Common myeloid progenitor, CD34-positive (primary cell): ENCODE results near the gene RCOR1.
"Not testable (repeated sequence)": the region's sequence is repeated elsewhere in the genome, so short reads cannot be mapped to it uniquely, and the experiment has no call there.

Source experiments
- CTCF ChIA-PET: fragments of 350-600 bp; sonication (Branson Sonifier 250); formaldehyde crosslinking; loops from one replicate; lab custom pipeline; 2021; ENCODE audit warnings: antibody characterized with exemption; lab: Charles Lee
- POLR2A ChIA-PET: fragments of 350-600 bp; sonication (Branson Sonifier 250); formaldehyde crosslinking; loops from one replicate; lab custom pipeline; 2021; ENCODE audit warnings: antibody characterized with exemption; lab: Charles Lee
- DNase-seq, 3 donors: peaks; one replicate each; pipeline versions ENCODE4 v3.0.0 to v3.0.0-alpha.2; 2013
- H3K27ac ChIP-seq, 2 experiments: 1 replicate in 1 of 2; 2 replicates in 1 of 2; pipeline ENCODE4 v1.7.0; 2013; ENCODE audit warnings: inconsistent platforms in 2 of 2, low read length in 2 of 2, mild to moderate bottlenecking in 2 of 2, low read depth in 1 of 2, moderate library complexity in 1 of 2; ENCODE audit not compliant: severe bottlenecking in 2 of 2, insufficient read depth in 1 of 2, poor library complexity in 1 of 2
- H3K27me3 ChIP-seq, 5 experiments: replicated peaks in 2 of 5; 1 replicate in 3 of 5; 2 replicates in 2 of 5; pipeline versions ENCODE4 v1.6.1 to v1.7.0; 2013; ENCODE audit warnings: low read length in 4 of 5, mild to moderate bottlenecking in 2 of 5, moderate library complexity in 2 of 5, inconsistent platforms in 1 of 5; ENCODE audit not compliant: insufficient read depth in 5 of 5, control insufficient read depth in 4 of 5
- H3K36me3 ChIP-seq, 4 experiments: 1 replicate in 2 of 4; 2 replicates in 2 of 4; pipeline versions ENCODE4 v1.6.1 to v1.7.0; 2013; ENCODE audit warnings: low read length in 3 of 4, control low read depth in 1 of 4, mild to moderate bottlenecking in 1 of 4; ENCODE audit not compliant: control insufficient read depth in 4 of 4, insufficient read depth in 4 of 4
- H3K4me1 ChIP-seq, 4 experiments: 1 replicate in 3 of 4; 2 replicates in 1 of 4; pipeline versions ENCODE4 v1.6.1 to v1.7.1; 2013; ENCODE audit warnings: low read length in 3 of 4, mild to moderate bottlenecking in 3 of 4, control low read depth in 1 of 4, inconsistent platforms in 1 of 4, moderate library complexity in 1 of 4; ENCODE audit not compliant: control insufficient read depth in 4 of 4, insufficient read depth in 4 of 4; ENCODE audit errors: control extremely low read depth in 1 of 4
- H3K4me3 ChIP-seq, 7 experiments: 1 replicate in 4 of 7; 2 replicates in 3 of 7; pipeline versions ENCODE4 v1.5.1 to v1.7.0; 2013; ENCODE audit warnings: mild to moderate bottlenecking in 7 of 7, low read length in 6 of 7, moderate library complexity in 6 of 7, inconsistent platforms in 2 of 7, low read depth in 2 of 7, control low read depth in 1 of 7; ENCODE audit not compliant: insufficient read depth in 4 of 7, control insufficient read depth in 1 of 7; ENCODE audit errors: extremely low read depth in 1 of 7
- H3K9me3 ChIP-seq, 5 experiments: 1 replicate in 4 of 5; 2 replicates in 1 of 5; pipeline versions ENCODE4 v1.6.1 to v1.7.1; 2013; ENCODE audit warnings: low read length in 4 of 5, mild to moderate bottlenecking in 2 of 5, inconsistent platforms in 1 of 5, low read depth in 1 of 5, moderate library complexity in 1 of 5; ENCODE audit not compliant: control insufficient read depth in 4 of 5, insufficient read depth in 2 of 5; ENCODE audit errors: control extremely low read depth in 1 of 5
- WGBS: methylation state at CpG from one replicate; pipeline ENCODE4 v1.1.5; 2013; ENCODE audit not compliant: insufficient coverage; 5-methylcytosine and 5-hydroxymethylcytosine counted together

The RCOR1 gene

DNA sequence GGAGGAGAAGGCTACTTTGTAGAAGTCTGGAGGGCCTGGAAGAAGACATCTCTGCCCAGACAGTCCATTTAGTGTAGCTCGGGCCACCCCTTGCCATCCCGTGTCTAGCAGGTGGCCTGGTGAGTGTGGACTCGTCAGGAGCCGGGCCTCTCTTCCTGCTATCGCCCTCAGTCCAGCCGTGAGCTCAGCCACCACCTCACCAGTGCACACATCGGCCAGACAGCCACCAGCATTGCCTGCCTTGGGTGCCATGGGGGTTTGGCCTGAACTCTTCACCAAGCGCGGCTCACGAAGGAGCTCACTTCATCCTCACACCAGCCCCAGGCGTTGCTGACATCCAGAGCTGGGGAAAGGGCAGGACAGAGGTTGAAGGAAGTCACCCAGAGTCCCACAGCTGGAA lies 165.2 kb downstream of the RCOR1 start:
- 97% methylated on average over 10 of the region's 11 CpGs for WGBS
- no peak for DNase-seq
- no peaks in the 10 kb centered on the region for H3K9me3 ChIP-seq
- ChIA-PET POLR2A (no interaction called here), CTCF (no interaction called here)
- H3K36me3 ChIP-seq, result no peaks in the 10 kb centered on the region
- H3K4me3 ChIP-seq, result no peak overlapping the region
- no peak overlapping the region for H3K27ac ChIP-seq
- no peaks in the 10 kb centered on the region for H3K27me3 ChIP-seq
- H3K4me1 ChIP-seq, result peaks cover 0 to 5% (median 2%) of the 10 kb centered on the region in 4 experiments

GRCh38 chr14:102758087-102758486 lies 165.6 kb downstream of the RCOR1 start:
- Histone ChIP-seq H3K9me3 (no peaks in the 10 kb centered on the region), H3K27me3 (no peaks in the 10 kb centered on the region), H3K27ac (no peak overlapping the region), H3K4me1 (peaks cover 0 to 5% (median 2%) of the 10 kb centered on the region in 4 experiments), H3K36me3 (no peaks in the 10 kb centered on the region), H3K4me3 (no peak overlapping the region)
- 100% methylated on average over 1 of the region's 5 CpGs for WGBS
- ChIA-PET CTCF (no interaction called here), POLR2A (no interaction called here)
- DNase-seq, result no peak

GRCh38 chr14:102759456-102760187 lies 167.2 kb downstream of the RCOR1 start:
- 70% methylated on average over 7 of the region's 10 CpGs for WGBS
- Histone ChIP-seq H3K27ac (no peak overlapping the region), H3K4me1 (peaks cover 0 to 5% (median 2%) of the 10 kb centered on the region in 4 experiments), H3K9me3 (no peaks in the 10 kb centered on the region), H3K27me3 (no peaks in the 10 kb centered on the region), H3K36me3 (no peaks in the 10 kb centered on the region), H3K4me3 (no peak overlapping the region)
- DNase-seq, result peak in 1 of 3 donors; percentile 10
- POLR2A ChIA-PET, result no interaction called here
- CTCF ChIA-PET, result interaction anchor here (1.1 to 1.5 kb wide), 3 partner anchors 13 to 65 kb away, joined by 3 to 5 read pairs (median 3); no protein-coding TSS in a partner anchor

DNA sequence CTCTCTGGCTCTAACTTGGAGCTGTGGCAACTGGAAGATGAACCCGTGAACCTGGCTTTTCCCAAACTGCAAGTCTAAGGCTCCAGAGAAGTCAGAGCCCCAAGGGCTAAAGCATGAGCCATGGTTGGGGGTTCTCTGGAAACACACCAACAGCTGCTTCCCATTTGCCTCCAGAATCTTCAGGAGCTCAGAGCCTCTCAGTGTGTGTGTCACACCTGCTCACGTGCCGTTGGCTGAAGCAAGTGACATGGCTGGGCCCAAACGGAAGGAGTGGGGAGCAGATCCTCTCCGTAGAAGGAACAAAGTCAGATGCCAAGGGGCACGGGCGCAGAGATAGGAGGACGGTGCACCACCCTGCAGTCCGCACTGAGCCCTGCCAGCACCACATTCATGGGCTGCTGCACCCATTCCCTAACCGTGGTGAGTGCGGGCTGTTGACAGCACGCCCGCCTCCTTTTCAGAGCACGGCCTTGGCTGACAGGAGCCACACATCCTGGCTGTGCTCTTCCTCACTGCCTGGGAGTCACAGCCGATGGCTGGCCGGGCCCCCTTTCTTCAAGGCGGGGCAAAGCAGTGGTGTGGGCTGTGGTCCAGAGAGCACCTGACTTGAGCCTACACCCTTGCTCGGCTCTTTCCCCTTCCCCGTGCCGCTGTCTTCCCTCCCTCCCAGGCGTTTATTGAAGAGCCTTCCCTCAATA lies 168.2 kb downstream of the RCOR1 start:
- H3K27me3 ChIP-seq, result no peaks in the 10 kb centered on the region
- POLR2A ChIA-PET, result no interaction called here
- H3K36me3 ChIP-seq, result no peaks in the 10 kb centered on the region
- no peak overlapping the region for H3K27ac ChIP-seq
- 77% methylated on average over 18 of the region's 21 CpGs for WGBS
- no peaks in the 10 kb centered on the region for H3K9me3 ChIP-seq
- DNase-seq, result peak in 1 of 3 donors; percentile 11
- peak overlapping the region in 2 of 7 experiments; percentile 14 to 16 for H3K4me3 ChIP-seq
- CTCF ChIA-PET, result interaction anchor here (1.1 to 1.5 kb wide), 3 partner anchors 12 to 66 kb away, joined by 3 to 5 read pairs (median 3); no protein-coding TSS in a partner anchor
- H3K4me1 ChIP-seq, result peaks cover 0 to 5% (median 2%) of the 10 kb centered on the region in 4 experiments

DNA sequence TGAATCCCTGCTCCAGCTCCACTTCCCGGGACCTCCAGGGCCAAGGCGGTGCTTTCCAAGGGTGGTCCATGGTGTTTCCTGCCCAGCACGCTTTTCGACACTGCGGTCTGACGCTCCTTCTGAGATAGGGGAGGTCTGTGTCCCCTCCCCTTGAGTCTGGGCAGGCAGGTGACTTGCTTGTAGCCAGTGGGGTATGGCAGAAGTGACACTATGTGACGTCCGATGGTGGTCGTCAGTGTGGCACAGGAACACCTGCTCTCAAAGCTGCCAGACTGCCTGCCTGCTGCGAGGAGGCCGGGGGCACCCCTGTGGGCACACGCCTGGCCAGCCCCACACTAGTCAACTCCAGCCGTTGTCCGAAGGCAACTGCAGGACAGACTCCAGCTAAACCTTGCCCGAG lies 168.8 kb downstream of the RCOR1 start:
- CTCF ChIA-PET, result no interaction called here
- Histone ChIP-seq H3K9me3 (no peaks in the 10 kb centered on the region), H3K36me3 (no peaks in the 10 kb centered on the region), H3K4me3 (peak overlapping the region in 1 of 7 experiments; percentile 14), H3K27me3 (no peaks in the 10 kb centered on the region), H3K27ac (no peak overlapping the region), H3K4me1 (peaks cover 0 to 5% (median 2%) of the 10 kb centered on the region in 4 experiments)
- peak in 1 of 3 donors; percentile 34 for DNase-seq
- POLR2A ChIA-PET, result no interaction called here
- 91% methylated on average over 10 of the region's 15 CpGs for WGBS

GRCh38 chr14:102764220-102764671 lies 171.8 kb downstream of the RCOR1 start:
- peaks cover 0 to 14% (median 12%) of the 10 kb centered on the region in 4 experiments for H3K4me1 ChIP-seq
- H3K4me3 ChIP-seq, result no peak overlapping the region
- H3K27ac ChIP-seq, result no peak overlapping the region
- DNase-seq, result no peak
- no peaks in the 10 kb centered on the region for H3K27me3 ChIP-seq
- no peaks in the 10 kb centered on the region for H3K36me3 ChIP-seq
- POLR2A ChIA-PET, result no interaction called here
- CTCF ChIA-PET, result no interaction called here
- 91% methylated on average over 10 of the region's 11 CpGs for WGBS
- H3K9me3 ChIP-seq, result no peaks in the 10 kb centered on the region

DNA sequence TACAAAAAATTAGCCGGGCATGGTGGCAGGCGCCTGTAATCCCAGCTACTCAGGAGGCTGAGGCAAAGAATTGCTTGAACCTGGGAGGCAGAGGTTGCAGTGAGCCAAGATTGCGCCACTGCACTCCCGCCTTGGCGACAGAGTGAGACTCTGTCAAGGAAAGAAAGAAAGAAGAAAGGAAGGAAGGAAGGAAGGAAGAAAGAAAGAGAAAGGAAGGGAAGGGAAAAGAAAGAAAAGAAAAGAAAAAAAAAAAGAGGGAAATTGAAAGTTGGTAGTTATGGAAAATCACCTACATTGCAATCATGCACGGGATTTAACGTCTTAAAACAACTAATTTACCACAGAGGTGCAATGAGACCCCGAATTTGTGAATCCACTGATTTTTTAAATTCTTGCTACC lies 173.3 kb downstream of the RCOR1 start:
- POLR2A ChIA-PET, H3K27me3 ChIP-seq, H3K4me3 ChIP-seq, H3K36me3 ChIP-seq, H3K9me3 ChIP-seq, DNase-seq, H3K27ac ChIP-seq: not testable (repeated sequence)
- H3K4me1 ChIP-seq, result peaks cover 0 to 14% (median 12%) of the 10 kb centered on the region in 4 experiments
- WGBS, result 97% methylated on average over 6 of the region's 8 CpGs
- CTCF ChIA-PET, result interaction anchor here (1.5 kb wide), 1 partner anchor 9 kb away, joined by 4 read pairs; no protein-coding TSS in a partner anchor
